EH (cell line): ENCODE measurements around the gene GP1BA.

Experiments used
- DNase-seq: peaks from one replicate; pipeline ENCODE4 v3.0.0-alpha.2; 2015; ENCODE audit warnings: low read depth

GP1BA gene

DNA sequence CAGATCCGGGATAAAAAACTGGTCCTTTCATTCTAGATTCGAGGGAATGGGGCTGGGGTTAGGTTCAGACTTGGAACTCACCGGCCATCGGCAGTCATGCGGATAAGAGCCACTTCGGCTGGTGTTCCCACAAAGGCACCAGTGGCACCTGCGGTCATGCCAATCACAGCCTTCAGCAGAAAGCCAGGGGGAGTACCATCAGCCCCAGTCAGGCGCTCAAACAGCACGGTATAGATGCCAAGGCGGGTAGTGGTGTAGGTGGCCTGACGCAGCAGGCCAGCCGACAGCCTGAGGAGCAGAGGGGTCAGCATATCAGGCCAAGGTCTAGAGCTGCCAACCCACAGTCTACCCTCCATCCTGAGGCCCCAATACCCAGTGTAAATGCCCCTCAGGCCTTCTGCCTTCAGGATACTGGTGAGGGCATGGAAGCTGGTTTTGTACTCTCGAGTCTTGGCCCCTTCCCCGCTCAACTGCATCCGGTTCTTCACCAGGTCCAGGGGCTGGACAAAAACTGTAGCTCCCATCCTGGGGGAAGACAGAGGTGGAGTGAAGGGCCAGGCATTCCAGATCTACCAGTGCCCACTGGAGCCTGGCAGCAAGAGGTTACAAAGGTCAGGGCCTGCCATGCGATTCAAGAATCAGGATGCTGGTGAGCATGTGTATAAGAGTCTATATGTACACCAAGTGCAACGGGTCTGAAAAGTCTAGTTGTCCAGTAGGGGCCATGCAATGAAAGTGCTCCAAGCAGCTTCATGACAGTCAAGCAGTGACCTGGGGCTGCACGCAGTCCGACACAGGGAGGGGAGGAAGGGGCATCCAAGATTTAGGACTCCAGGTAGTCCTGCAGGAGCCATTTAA is 6.8 kb downstream of the GP1BA start:
- DNase-seq, result peak; percentile 25

DNA sequence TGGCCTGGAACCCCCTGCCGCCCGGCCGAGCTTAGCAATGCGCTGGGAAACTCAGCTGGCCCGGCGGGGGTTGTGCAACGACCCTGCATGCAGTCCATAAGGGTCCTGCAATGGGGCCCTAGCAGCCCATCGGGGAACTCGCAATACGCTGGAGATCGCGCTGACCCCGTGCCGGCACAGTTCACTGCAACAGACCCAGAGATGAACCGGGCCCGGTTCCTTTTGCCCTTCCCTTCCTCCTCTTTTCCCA is 7.4 kb downstream of the GP1BA start:
- no peak for DNase-seq

DNA sequence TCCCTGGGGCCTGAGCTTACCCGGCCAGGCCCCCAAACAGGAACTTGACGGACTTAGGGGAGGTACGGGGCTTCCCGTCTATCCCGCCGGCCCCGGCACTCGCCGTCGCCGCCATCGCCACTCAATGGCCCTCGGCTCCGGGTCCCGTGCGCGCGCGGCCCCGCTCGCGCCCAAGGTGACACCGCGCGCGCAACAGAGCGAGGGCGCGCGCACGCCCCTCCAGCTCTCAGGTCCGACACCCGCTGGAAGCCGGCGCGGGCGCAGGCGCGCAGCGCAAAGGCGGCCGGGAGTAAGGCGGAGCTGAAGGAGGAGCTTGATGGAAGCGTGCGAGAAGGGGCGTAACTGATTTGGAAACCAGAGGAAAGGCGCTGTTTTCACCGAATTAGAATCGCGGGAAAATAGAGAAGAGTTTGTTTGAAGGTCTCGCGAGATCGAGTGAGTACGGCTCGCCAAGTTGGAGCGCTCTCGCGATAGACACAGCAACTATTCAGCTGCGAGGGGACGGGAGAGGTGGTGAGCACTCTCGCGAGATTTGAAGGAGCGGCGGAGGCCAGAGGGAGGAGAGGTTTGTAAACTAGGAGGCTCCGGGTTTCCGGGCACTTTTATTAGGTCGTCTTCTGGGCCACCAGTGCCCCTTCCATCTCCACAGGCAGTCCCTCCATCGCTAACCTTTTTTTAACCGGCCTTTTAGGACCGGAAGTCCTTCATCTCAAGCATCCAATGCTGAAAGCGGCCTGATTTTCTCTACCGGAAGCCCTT is 7.9 kb downstream of the GP1BA start, which contains the start of the genes RNF167 and SLC25A11:
Gene RNF167 (plus strand): TSS at position 473 of the 759 bp plus-strand sequence. CDS start 642 bp downstream, outside the sequence.
Gene SLC25A11 (minus strand): TSS at position 251 of the 759 bp plus-strand sequence. CDS start 136 bp downstream, at position 115.
- DNase-seq, result peak; percentile 100

DNA sequence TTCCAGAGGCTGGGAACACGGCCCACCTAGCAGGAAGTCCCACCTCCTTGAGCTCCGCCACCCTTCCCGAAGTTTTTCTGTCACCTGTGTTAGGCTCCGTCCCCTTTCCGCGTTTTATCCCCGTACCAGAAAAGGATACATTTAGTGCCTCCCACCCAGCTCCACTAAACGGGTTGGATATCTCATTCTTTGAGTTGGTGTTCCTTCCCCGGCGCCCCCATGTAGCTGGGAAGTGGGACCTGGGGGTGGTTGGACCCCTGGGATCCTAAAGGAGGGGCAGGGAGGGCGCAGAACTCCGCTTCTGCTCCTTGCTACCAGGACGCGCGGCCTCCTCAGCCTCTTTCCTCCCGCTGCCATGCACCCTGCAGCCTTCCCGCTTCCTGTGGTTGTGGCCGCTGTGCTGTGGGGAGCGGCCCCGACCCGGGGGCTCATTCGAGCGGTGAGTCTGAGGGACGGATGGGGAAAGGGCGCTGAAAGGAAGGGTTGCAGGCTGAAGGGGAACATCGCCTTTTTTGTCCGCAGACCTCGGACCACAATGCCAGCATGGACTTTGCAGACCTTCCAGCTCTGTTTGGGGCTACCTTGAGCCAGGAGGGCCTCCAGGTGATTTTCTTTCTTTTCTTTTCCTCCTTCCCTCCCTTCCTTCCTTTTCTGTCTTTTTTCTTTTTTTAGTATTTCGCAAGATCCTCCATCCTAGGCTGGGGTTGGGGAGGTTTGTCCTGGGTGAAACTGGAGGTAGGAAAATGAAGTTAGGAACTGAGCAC is 8.7 kb downstream of the GP1BA start:
- no peak for DNase-seq

DNA sequence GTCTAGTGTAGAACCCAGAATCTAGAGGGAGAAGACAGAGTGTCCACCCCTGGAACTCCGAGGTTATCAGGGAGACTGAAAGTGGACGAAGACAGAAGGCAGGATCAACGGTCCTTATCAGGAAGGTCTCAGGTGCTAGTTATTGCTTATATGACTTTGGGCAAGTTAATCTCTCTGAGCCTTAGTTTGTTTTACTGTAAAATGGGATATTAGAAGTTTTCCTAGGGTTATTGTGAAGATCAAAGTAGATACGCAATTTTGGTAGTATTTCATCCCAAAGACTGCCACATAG is 9.2 kb downstream of the GP1BA start:
- DNase-seq, result no peak

DNA sequence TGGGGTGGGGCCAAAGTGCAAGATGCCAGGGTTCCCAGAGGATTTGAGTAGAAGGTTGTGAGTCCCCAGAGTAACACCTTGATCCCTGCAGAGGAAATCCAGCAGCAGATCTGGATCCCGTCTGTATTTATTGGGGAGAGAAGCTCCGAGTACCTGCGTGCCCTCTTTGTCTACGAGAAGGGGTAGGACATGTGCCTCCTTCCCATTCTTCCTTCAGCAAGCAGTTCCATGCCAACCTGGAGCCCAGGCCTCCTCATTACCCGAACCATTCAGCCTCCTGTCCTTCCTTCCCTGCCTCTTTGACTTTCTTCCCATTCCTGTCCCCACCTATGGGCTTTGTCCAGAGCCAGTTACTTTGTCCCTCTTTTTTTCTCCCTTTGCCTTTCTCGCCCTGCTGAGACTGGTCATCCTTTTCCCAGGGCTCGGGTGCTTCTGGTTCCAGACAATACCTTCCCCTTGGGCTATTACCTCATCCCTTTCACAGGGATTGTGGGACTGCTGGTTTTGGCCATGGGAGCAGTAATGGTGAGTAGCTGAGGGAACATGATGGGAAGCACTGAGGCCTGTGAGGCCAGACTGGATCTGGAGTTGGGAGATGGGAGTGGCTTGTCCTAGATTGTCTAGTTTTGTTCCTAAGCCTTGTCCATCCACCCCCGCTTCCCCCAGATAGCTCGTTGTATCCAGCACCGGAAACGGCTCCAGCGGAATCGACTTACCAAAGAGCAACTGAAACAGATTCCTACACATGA is 10.9 kb downstream of the GP1BA start:
- no peak for DNase-seq

DNA sequence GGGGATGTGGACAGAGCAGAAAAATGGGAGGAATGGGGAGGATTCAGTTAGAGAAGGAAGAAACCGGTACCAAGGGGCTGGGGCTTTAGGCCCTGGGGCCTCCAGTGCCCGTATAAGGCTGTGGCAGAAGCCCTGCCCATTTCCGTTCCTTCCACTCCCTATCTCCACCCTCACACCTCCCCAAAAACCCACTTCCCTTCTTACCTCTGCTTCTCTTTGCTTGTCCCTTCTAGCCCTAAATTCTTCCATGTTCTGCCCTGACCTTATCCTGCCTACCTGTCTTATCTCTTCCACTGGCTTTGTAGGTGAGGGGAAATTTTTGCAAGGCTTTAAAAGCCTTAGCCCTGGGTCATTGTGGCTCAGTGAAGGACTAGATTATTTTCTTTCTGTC is 12.1 kb downstream of the GP1BA start:
- no peak for DNase-seq

DNA sequence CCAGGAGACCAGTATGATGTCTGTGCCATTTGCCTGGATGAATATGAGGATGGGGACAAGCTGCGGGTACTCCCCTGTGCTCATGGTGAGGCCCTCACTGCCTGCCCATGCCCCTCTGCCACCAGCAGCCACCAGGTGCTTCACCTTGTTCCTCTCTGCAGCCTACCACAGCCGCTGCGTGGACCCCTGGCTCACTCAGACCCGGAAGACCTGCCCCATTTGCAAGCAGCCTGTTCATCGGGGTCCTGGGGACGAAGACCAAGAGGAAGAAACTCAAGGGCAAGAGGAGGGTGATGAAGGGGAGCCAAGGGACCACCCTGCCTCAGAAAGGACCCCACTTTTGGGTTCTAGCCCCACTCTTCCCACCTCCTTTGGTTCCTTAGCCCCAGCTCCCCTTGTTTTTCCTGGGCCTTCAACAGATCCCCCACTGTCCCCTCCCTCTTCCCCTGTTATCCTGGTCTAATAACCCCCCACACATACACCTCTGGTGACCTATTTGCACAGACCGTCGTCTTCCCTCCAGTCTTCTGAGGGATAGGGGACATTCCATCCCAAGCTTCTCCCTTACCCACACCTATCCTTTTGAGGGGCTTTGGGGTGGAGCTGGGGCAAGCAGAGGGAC is 12.6 kb downstream of the GP1BA start:
- no peak for DNase-seq

DNA sequence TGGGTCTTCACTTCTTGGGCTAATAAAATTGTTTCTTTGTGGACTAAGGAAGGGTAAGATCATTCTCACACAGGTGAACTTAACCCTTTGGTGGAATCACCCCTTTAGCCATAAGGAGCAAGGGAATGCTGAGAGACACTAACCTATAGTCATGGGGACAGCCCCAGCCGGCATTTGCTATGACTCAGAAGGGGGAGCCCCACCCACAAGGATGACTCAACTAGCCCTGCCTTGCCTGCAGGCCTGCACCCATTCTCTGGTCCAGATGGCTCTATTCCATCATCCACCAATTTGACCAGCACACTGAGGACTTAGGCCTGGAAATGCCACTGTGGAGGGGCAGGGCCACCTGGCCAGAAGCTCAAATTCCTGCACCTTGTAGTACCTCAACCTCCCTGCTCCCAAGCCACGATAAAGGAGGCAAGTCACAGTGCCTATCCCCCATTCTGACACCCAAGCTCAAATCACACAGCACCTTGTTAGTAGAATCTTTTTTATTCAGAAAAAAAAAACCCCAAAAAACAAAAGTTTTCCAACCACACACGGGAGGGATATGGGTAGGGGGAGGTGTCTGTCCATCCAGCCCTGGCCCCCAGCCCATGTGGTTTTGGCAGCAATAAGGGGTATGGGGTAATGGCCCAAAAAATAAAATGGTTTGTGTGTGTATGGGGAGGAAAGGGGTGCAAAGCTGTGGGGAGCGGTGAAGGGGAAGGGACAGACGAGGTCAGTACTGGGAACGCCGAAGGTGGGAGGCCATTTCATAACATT is 13.3 kb downstream of the GP1BA start:
- DNase-seq, result peak; percentile 95

DNA sequence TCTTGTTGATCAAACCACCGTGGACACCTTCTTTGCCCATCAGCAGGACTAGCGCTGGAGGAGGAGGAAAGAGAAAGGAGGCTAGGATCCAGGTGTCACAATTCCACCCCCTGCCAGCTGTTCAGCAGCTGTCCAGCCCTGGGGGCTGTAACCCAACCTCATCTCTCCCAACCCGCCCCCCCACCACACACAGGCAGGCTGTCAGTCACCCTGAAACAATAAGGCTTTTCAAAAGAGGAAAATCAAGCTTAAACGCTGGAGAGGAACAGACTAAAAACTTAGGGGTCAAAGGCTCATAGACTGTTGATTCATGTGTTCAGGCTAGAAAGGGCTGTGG is 13.8 kb downstream of the GP1BA start:
- no peak for DNase-seq

DNA sequence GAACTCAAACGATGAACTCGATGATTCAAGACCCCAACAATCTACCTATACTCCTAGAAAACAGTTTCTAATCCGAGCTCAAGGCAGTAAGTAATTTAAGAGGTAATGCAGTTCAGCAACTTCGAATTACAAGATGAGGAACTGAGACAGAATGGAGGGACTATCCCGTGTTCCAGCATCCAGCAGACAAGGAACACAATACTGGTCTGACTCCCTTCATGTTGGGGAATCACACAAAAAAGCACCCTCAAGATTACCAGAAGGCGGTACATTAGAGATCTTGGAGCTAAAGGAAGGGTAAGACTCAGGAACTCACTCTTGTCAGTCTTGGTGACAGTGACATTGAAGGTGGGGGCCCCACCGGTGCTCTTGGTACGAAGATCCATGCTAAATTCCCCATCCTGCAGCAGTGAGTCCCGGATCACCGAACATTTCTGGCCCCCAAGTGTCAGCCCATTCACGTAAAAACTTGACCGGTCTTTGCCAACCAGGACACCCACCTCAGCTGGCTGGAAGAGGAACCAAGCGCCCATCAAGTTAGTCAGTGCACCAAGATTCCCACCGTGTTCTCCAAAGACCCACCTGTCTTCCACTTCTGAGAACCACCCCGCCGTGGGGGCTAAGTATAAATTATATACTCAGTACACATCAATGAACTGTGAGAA is 14.4 kb downstream of the GP1BA start:
- DNase-seq, result no peak

DNA sequence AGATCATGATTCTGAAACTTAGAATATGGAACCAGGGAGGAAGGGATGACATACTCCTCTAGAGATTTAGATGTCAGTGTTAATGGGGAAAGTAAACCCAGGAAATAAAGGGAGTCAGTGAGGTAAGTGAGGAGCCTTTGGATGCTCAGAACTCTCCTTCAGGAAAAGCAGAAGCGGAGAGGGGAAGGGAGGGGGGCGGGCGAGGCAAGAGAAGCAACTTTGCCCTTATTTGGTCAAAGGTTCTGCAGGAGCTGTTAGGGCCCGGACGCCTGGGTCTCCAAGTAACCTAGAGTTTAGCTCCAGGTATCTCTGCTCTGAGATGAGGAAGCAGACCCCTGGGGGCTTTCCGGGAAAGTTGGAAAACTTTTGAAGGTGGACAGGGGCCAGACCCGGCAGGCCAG is 14.9 kb downstream of the GP1BA start:
- DNase-seq, result peak; percentile 60

DNA sequence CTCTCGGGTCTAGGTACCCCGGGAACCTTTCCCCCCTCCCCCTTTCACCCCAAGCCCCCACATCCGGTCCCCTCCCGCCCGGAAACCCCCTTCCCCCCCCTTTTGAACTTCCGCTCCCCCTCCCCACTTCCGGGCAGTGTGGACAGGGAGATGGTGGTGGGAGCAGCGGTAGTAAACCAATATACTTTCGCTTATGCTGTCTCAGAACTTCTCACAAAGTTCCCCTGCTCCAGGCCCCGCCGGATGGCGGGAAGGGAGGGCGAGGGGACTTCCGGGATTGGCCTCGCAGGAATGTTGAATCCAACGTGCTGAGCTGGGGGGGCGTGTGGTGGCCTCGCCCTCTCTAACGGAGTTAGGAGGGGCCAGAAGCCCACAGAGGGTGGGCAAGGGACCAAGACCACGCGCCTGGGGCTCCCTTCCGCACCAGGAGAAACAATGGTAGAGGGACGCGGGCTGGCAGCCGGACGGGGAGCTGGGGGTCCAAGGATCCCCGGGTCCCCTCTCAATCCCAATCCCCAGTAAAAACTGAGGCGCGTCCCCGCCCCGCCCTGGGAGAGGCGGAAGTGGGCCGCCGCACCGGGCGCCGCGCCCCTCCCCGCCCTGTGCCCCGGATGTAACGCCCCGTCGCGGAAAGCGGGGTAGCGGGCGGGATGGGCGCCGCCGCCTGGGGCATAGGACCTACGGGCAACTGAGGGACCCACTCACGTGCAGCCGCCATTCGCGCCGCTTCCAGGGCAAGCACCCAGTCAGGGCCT is 15.5 kb downstream of the GP1BA start:
- DNase-seq, result peak; percentile 70

DNA sequence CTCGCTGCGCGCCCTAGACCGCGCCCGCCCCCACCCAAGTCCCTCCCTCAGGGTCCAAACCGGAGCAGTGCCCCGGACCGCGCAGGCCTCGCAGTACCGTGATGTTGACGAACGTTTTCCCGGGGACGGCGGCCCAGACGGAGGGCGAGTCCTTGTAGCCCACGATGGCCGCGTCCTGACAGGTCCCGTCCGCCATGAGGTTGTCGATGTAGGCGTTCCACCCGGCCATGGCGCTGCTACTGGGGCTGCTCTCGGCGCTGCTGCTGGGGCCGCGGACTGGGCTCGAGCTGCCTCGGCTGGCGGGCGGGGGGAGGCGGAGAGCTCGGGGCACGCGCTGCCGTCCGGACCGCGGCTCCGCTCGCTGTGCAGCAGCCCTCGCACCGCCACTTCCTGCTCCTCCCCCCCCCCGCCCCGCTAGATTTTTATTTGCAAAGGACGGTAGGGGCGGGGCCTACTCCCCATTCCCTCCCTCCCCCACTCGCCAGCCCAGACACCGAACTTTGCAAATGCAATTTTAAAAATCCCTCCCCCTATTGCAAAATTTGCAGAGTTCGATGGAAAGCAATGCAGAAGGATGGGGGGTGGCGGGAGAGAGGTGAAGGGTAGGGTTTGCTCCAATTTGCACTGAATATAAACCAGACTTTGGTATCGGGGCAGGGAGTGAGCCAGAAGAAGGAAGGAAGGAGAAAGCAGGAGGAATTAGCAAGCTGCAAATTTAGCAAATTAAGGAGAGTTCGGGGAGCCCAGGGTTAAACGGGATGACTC is 16.3 kb downstream of the GP1BA start, which contains the start of gene PFN1:
Gene PFN1 (minus strand): TSS at position 365 of the 765 bp plus-strand sequence. CDS start 136 bp downstream, at position 229.
- DNase-seq, result peak; percentile 93

DNA sequence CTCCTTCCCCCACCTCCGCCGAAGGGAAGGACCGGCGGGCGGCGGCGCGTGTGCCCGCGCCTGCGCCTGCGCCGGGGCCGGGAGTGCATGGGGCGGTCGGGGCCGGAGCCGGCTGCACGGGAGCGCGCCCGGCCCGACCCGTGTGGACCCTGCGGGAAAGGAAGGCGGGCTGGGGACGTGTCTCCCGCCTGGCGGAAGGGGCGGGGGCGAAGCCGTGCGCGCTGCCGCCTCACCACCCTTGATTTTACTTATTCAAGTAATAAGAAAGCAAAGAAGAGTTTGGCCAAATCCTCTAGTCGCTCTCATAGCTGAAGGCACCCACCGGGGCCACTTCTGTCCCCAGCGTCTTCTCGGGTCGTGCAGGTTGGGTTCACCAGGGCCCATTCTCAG is 16.8 kb downstream of the GP1BA start:
- DNase-seq, result peak; percentile 92

DNA sequence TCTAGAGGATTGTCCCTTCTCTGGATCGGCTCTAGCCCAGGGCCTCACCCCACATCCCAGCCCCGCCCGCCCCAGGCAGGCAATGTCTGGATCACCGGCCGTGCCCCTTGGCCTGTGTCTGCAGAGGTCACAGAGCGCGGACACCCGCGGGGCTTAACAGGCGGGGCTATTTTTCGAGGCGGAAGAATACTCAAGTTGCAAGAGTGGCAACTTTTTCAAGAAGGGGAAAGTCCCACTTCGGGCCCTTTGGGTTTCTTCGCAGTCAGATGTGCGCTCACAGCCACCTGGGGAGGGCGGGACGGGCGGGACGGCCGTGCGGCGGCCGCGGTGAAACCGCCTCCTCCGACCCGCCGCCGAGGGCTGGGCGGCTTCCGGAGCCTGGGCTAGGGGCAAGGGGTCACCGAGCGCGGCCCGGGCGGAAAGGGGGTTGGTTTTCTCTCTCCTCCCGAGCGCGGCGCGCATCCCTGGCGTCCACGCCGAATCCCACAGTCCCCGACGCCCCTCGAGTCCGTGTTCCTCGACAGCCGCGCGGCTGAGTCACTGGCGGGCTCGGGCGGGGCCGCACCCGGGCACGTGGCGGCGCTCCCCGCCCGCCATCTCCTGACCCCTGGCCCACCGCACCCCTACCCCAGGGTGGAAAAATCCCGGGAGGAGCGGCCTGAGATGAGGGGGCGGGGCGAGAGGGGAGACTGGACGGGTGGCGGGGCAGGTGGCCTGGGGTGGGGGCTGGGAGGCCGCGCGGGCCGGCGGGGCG is 17.4 kb downstream of the GP1BA start:
- DNase-seq, result peak; percentile 71

DNA sequence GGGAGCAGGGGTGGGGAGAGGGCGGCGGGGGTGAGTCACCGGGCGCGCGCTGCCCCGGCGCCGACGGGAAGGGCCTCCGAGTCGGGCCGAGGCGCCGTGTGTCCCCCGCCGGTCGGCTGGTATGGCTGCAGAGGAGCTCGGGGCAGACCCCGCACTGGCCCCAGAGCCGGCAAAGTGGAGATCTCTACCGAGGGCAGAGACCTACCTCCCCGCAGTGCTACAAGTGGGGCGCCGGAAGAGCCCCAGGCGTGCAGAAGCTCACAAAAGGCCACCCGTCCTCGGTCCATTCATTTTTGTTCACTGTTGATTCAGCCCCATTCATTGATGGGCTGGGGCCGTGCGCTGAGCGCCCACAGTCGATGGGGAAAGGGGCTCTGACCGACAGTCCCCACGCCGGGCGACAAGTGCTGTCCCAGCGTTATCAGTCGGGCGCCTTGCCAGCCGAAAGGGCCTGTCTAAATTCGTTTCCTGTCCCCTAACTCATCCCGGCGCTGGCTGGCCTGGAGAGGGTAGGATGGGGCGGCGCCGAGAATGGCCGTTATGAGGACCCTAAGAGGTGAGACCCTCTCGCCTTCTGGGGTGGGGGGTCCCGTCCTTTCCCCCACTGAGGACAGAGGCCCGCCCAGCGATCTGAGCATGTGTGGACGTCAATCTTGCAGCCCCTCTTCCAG is 18.1 kb downstream of the GP1BA start:
- peak; percentile 56 for DNase-seq
